ENCODE measurements around the gene FADS6.

The FADS6 gene

GRCh38 chr17:74892974-74893911 lies at the start of gene FADS6:
FADS6 (minus strand) TSS chr17:74893633; CDS start chr17:74893595, 38 bp downstream.
- DNase-seq, result no peak

GRCh38 chr17:74941128-74941725 lies 47.8 kb upstream of the FADS6 start:
- DNase-seq, result no peak

GRCh38 chr17:74939534-74939933 lies 46.1 kb upstream of the FADS6 start:
- DNase-seq, result no peak

- DNase-seq, result no peak
These were observed 44.9 kb upstream of the FADS6 start for GRCh38 chr17:74938194-74938950.

- no peak for DNase-seq
These were observed 43.9 kb upstream of the FADS6 start for GRCh38 chr17:74937064-74938051.

- no peak for DNase-seq
These were observed 43.0 kb upstream of the FADS6 start for GRCh38 chr17:74936470-74936799.

- DNase-seq, result no peak
These were observed 42.4 kb upstream of the FADS6 start, which contains the start of gene OTOP3 for GRCh38 chr17:74935585-74936469. OTOP3 (plus strand) TSS chr17:74935898; CDS start chr17:74935922, 24 bp downstream.

- DNase-seq, result no peak
These were observed 41.6 kb upstream of the FADS6 start for GRCh38 chr17:74935048-74935447.

- DNase-seq, result no peak
These were observed 37.2 kb upstream of the FADS6 start for GRCh38 chr17:74930535-74931036.

- no peak for DNase-seq
These were observed 35.4 kb upstream of the FADS6 start for GRCh38 chr17:74928786-74929185.

GRCh38 chr17:74925242-74925641 lies 31.8 kb upstream of the FADS6 start:
- DNase-seq, result no peak

GRCh38 chr17:74924250-74924948 lies 31.0 kb upstream of the FADS6 start, which contains the start of gene OTOP2:
OTOP2 (plus strand) TSS chr17:74924273; CDS start chr17:74924633, 360 bp downstream.
- DNase-seq, result no peak

- peak; percentile 11 for DNase-seq
These were observed 30.3 kb upstream of the FADS6 start for GRCh38 chr17:74923538-74924249.

- no peak for DNase-seq
These were observed 29.5 kb upstream of the FADS6 start, which contains the start of gene USH1G for GRCh38 chr17:74922694-74923537. USH1G (minus strand) TSS chr17:74923255; CDS start chr17:74923073, 182 bp downstream.

GRCh38 chr17:74922172-74922571 lies 28.7 kb upstream of the FADS6 start:
- no peak for DNase-seq

GRCh38 chr17:74921769-74922168 lies 28.3 kb upstream of the FADS6 start:
- DNase-seq, result no peak

GRCh38 chr17:74921026-74921681 lies 27.7 kb upstream of the FADS6 start:
- no peak for DNase-seq

GRCh38 chr17:74920642-74921025 lies 27.2 kb upstream of the FADS6 start:
- no peak for DNase-seq

Measured in kidney glomerular epithelial cell (primary cell).